ENCODE data around the gene SORCS2.

Gene SORCS2

GRCh38 chr4:7422151-7422897 lies 230.0 kb downstream of the SORCS2 start:
- peak; percentile 22 for DNase-seq

GRCh38 chr4:7422898-7423180 lies 230.5 kb downstream of the SORCS2 start:
- DNase-seq = no peak

GRCh38 chr4:7423391-7423790 lies 231.1 kb downstream of the SORCS2 start:
- peak; percentile 13 for DNase-seq

- peak; percentile 15 for DNase-seq
Measured at GRCh38 chr4:7423801-7424552, 231.6 kb downstream of the SORCS2 start.

GRCh38 chr4:7424553-7425111 lies 232.3 kb downstream of the SORCS2 start:
- DNase-seq = peak; percentile 36

- no peak for DNase-seq
Measured at GRCh38 chr4:7425124-7425523, 232.8 kb downstream of the SORCS2 start.

GRCh38 chr4:7425591-7426468 lies 233.5 kb downstream of the SORCS2 start:
- no peak for DNase-seq

GRCh38 chr4:7426525-7427171 lies 234.3 kb downstream of the SORCS2 start:
- DNase-seq = peak; percentile 32

- DNase-seq = peak; percentile 36
Measured at GRCh38 chr4:7427361-7427760, 235.0 kb downstream of the SORCS2 start.

- DNase-seq = peak; percentile 28
Measured at GRCh38 chr4:7427831-7428260, 235.5 kb downstream of the SORCS2 start.

- peak; percentile 34 for DNase-seq
Measured at GRCh38 chr4:7428261-7429068, 236.1 kb downstream of the SORCS2 start.

- DNase-seq = no peak
Measured at GRCh38 chr4:7429069-7429416, 236.7 kb downstream of the SORCS2 start.

GRCh38 chr4:7429601-7430078 lies 237.3 kb downstream of the SORCS2 start:
- DNase-seq = no peak

- no peak for DNase-seq
Measured at GRCh38 chr4:7430368-7430964, 238.1 kb downstream of the SORCS2 start.

GRCh38 chr4:7430965-7431695 lies 238.8 kb downstream of the SORCS2 start:
- no peak for DNase-seq

GRCh38 chr4:7431696-7432530 lies 239.6 kb downstream of the SORCS2 start:
- DNase-seq = no peak

GRCh38 chr4:7432531-7433375 lies 240.4 kb downstream of the SORCS2 start:
- DNase-seq = no peak

- DNase-seq = no peak
Measured at GRCh38 chr4:7433376-7434140, 241.2 kb downstream of the SORCS2 start.

Measured in activated CD8-positive, alpha-beta memory T cell treated with anti-CD3 and anti-CD28 coated beads, Interleukin-2, amount 50 U/mL, for 48 hours (primary cell).